Measurements from ENCODE around the gene ACADL. TPM values are rescaled to one million over a fixed set of nuclear protein-coding genes. Genes with fewer than 3 reads are reported as not detected.
"Not testable (repeated sequence)": the region's sequence is repeated elsewhere in the genome, so short reads cannot be mapped to it uniquely, and the experiment has no call there.

ACADL gene
- total RNA-seq, 1 donor from 2014 or later: 0.35 TPM

DNA sequence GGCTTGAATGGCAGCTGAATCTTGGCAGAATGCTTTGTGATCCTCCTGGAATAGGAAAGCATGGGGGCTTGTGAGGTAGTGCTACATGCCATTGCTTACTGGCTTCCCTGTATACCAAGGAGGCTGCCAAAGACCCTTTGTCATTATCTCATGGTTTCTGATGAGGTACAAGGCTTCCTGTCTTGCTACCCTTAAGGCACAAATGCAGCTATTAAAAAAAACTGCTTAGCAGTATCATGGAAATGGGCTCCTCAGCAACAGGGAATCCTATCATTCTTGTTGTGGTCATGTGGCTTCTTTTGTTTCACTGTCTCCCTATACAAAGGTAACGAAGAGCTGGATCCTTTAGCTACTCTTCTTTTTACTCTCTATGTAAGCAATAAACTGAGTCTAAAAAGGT, 47.5 kb downstream of the ACADL start:
- Mint-ChIP-seq H3K27ac (ENCODE audit: unreplicated experiment) (no peak overlapping the region), H3K4me1 (peaks cover 5% of the 10 kb centered on the region), H3K36me3 (ENCODE audit: low read depth) (no peaks in the 10 kb centered on the region), H3K27me3 (ENCODE audit: low read depth) (peaks cover under 1% of the 10 kb centered on the region), H3K9me3 (no peaks in the 10 kb centered on the region), H3K4me3 (no peak overlapping the region)
- TF ChIP-seq, protein P1, sequence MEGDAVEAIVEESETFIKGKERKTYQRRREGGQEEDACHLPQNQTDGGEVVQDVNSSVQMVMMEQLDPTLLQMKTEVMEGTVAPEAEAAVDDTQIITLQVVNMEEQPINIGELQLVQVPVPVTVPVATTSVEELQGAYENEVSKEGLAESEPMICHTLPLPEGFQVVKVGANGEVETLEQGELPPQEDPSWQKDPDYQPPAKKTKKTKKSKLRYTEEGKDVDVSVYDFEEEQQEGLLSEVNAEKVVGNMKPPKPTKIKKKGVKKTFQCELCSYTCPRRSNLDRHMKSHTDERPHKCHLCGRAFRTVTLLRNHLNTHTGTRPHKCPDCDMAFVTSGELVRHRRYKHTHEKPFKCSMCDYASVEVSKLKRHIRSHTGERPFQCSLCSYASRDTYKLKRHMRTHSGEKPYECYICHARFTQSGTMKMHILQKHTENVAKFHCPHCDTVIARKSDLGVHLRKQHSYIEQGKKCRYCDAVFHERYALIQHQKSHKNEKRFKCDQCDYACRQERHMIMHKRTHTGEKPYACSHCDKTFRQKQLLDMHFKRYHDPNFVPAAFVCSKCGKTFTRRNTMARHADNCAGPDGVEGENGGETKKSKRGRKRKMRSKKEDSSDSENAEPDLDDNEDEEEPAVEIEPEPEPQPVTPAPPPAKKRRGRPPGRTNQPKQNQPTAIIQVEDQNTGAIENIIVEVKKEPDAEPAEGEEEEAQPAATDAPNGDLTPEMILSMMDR (conservative IDR thresholded peaks at IDR 0.05): no peak
- no peak for DNase-seq (ENCODE audit: low read depth, low spot score)

DNA sequence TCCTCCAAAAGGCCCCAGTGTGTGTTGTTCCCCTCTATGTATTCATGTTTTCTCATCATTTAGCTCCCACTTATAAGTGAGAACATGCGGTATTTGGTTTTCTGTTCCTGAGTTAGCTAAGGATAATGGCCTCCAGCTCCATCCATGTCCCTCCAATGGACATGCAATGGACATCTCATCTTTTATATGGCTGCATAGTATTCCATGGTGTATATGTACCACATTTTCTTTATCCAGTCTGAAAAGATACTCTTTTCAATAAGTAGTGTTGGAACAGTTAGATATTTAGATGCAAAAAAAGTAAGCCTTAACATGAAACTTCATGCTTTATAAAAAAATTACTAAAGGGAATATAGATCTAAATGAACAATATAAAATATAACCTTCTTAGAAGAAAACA, 48.1 kb downstream of the ACADL start:
- not testable (repeated sequence) for H3K9me3 Mint-ChIP-seq; H3K4me1 Mint-ChIP-seq; H3K36me3 Mint-ChIP-seq (ENCODE audit: low read depth); H3K27me3 Mint-ChIP-seq (ENCODE audit: low read depth); DNase-seq (ENCODE audit: low read depth, low spot score); H3K4me3 Mint-ChIP-seq; H3K27ac Mint-ChIP-seq (ENCODE audit: unreplicated experiment)

DNA sequence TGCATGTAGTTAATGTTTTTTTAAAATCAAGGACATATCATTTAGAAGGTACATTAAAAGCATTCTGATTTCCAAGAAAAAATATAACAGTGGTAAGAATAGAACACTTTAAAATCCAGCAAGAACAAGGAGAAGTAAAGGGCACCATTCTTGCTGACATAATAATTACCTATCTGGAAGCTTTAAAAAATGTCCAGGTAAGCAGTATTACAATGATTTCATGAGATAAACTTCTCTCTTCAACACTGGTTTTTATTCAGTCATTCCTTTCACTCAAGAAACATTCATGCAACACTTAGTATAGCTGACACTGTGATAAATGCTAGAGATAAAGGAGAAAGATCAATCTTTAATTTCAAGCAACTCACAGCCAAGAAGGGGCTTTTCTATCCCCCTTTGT, 51.2 kb downstream of the ACADL start:
- peaks cover 3% of the 10 kb centered on the region for H3K27me3 Mint-ChIP-seq (ENCODE audit: low read depth)

DNA sequence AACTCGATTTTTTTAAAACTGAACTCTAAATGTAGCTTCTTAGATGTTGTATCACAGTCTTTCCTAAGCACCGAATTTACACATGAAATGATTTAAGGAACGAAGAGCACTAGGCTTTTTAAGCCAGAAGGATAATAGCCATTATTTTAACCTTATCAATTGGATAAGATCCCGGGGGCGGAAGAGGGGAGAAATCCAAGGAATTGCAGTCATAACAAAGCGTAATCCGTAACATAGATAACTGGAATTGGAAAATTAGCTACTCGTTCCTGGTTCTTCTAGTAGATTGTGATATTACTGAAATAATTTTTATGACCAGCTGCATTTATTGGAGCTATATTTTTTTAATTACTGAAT, 53.0 kb downstream of the ACADL start:
- Mint-ChIP-seq H3K27ac (ENCODE audit: unreplicated experiment) (peak overlapping the region; percentile 93), H3K4me1 (peaks cover 28% of the 10 kb centered on the region), H3K36me3 (ENCODE audit: low read depth) (no peaks in the 10 kb centered on the region), H3K9me3 (no peaks in the 10 kb centered on the region), H3K27me3 (ENCODE audit: low read depth) (peaks cover 3% of the 10 kb centered on the region), H3K4me3 (peak overlapping the region; percentile 97)
- no peak for DNase-seq (ENCODE audit: low read depth, low spot score)
- TF ChIP-seq, protein P1 (conservative IDR thresholded peaks at IDR 0.05): no peak

More for the DNA sequence above, 51.2 kb downstream of the ACADL start:
- Mint-ChIP-seq H3K4me1 (peaks cover 25% of the 10 kb centered on the region), H3K4me3 (no peak overlapping the region), H3K36me3 (ENCODE audit: low read depth) (no peaks in the 10 kb centered on the region), H3K27ac (ENCODE audit: unreplicated experiment) (no peak overlapping the region), H3K9me3 (no peaks in the 10 kb centered on the region)
- TF ChIP-seq, protein P1 (conservative IDR thresholded peaks at IDR 0.05): no peak
- DNase-seq (ENCODE audit: low read depth, low spot score): no peak

DNA sequence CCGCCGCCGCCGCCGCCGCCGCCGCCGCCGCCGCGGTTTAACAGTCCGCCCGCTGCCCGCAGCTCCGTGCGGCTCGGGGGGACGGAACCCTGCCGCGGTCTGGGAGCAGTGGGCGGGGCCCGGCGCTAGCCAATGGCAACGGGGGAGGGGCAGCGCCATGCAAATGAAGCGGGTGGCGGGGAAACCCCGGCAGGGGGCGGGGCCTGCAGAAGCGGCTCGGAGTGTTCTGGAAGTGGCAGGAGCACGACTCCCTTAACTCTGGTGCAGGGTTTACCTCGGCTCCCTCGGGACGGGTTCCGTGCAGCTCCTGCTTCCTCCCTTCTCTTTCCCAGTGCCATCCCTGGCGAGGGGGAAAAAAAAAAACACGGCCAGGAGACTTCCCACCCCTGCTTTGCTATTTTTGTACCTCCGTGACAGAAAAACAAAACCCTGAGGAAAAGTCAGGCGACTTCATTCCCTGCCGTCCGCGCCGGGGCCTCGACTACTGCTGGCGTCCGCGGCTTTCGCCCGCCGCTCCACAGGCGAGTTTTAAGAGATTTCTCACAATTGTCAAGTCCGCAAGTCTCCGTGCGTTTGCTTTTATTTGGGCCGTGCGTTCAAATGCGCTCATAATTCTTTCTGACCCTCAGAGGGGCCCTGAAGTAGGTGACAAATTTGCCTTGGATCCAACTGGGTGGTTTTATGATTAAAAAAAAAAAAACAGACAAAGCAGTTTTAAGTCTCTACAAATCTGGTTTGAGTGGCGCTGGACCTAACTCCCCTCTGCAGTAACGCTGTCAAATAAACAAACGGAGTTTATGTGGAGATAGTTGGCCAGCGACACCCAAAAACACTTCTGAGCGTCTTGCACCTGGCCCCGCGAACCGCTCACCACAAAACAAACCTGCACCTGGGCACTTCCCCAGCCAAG, 53.7 kb downstream of the ACADL start, which contains the start of gene KANSL1L:
Gene KANSL1L (minus strand): TSS at position 101 of the 910 bp plus-strand sequence. CDS start 16,827 bp downstream, outside the sequence.
- DNase-seq (ENCODE audit: low read depth, low spot score): peak; percentile 98
- Mint-ChIP-seq H3K27me3 (ENCODE audit: low read depth) (peaks cover 3% of the 10 kb centered on the region), H3K27ac (ENCODE audit: unreplicated experiment) (peak within 1 kb of the TSS; percentile 98), H3K36me3 (ENCODE audit: low read depth) (no peaks in the 10 kb centered on the region), H3K4me3 (peak within 1 kb of the TSS; percentile 99), H3K4me1 (peaks cover 28% of the 10 kb centered on the region), H3K9me3 (no peaks in the 10 kb centered on the region)
- TF ChIP-seq, protein P1 (conservative IDR thresholded peaks at IDR 0.05): no peak

Measured in neural crest cell (in vitro differentiated cells).